Neural progenitor cell (in vitro differentiated cells): Measurements from ENCODE around the gene TOMM20L.

Experiments used
- CTCF ChIP-seq: fragments of 200-600 bp; sonication (generic); IDR thresholded peaks from 2 replicates; pipeline ENCODE4 v1.5.1; 2017; ENCODE audit warnings: antibody characterized with exemption, mild to moderate bottlenecking
- EZH2 ChIP-seq: fragments of 200-600 bp; sonication (generic); IDR thresholded peaks from 2 replicates; pipeline ENCODE4 v1.6.1; 2017; ENCODE audit warnings: antibody characterized with exemption, mild to moderate bottlenecking, moderate library complexity
- EZH2phosphoT487 ChIP-seq: fragments of 200-600 bp; sonication (generic); IDR thresholded peaks from 2 replicates; pipeline ENCODE4 v1.6.1; 2017; ENCODE audit warnings: antibody characterized with exemption

- TF ChIP-seq CTCF, result no peak
- TF ChIP-seq EZH2, result no peak
- TF ChIP-seq EZH2phosphoT487, result no peak
Measured at GRCh38 chr14:58428118-58428683, 32.5 kb downstream of the TOMM20L start.
